Measurements from ENCODE around the gene ADAM33.

Gene ADAM33

GRCh38 chr20:3681931-3682781 lies at the start of gene ADAM33:
TSS of gene ADAM33 (minus strand) at chr20:3682010. CDS start at chr20:3682004, 6 bp downstream.
- H3K9me3 ChIP-seq (ENCODE audit: control insufficient read depth, insufficient read depth, low read length): no peaks in the 10 kb centered on the region
- no peaks in the 10 kb centered on the region for H3K36me3 ChIP-seq (ENCODE audit: control insufficient read depth, insufficient read depth, low read length)
- H3K4me3 ChIP-seq (ENCODE audit: low read depth, low read length): peak within 1 kb of the TSS; percentile 68
- no peak within 1 kb of the TSS for H3K9ac ChIP-seq (ENCODE audit: low read depth, low read length)
- H3K27ac ChIP-seq (ENCODE audit: low read depth, low read length): no peak within 1 kb of the TSS
- peaks cover 21% of the 10 kb centered on the region for H3K27me3 ChIP-seq (ENCODE audit: control insufficient read depth, insufficient read depth, low read length)
- H3K4me1 ChIP-seq (ENCODE audit: control insufficient read depth, insufficient read depth, low read length): peaks cover 24% of the 10 kb centered on the region

GRCh38 chr20:3730803-3731672 lies 49.2 kb upstream of the ADAM33 start:
- H3K27me3 ChIP-seq (ENCODE audit: control insufficient read depth, insufficient read depth, low read length): peaks cover 42% of the 10 kb centered on the region
- H3K27ac ChIP-seq (ENCODE audit: low read depth, low read length): no peak overlapping the region
- H3K9me3 ChIP-seq (ENCODE audit: control insufficient read depth, insufficient read depth, low read length): no peaks in the 10 kb centered on the region
- H3K9ac ChIP-seq (ENCODE audit: low read depth, low read length): no peak overlapping the region
- H3K36me3 ChIP-seq (ENCODE audit: control insufficient read depth, insufficient read depth, low read length): no peaks in the 10 kb centered on the region
- H3K4me1 ChIP-seq (ENCODE audit: control insufficient read depth, insufficient read depth, low read length): no peaks in the 10 kb centered on the region; the same call in 1 of the 2 replicates
- H3K4me3 ChIP-seq (ENCODE audit: low read depth, low read length): no peak overlapping the region

GRCh38 chr20:3729811-3730540 lies 48.2 kb upstream of the ADAM33 start:
- no peak overlapping the region for H3K9ac ChIP-seq (ENCODE audit: low read depth, low read length)
- no peak overlapping the region for H3K4me3 ChIP-seq (ENCODE audit: low read depth, low read length)
- H3K4me1 ChIP-seq (ENCODE audit: control insufficient read depth, insufficient read depth, low read length): no peaks in the 10 kb centered on the region; the same call in 1 of the 2 replicates
- peaks cover 42% of the 10 kb centered on the region for H3K27me3 ChIP-seq (ENCODE audit: control insufficient read depth, insufficient read depth, low read length)
- no peak overlapping the region for H3K27ac ChIP-seq (ENCODE audit: low read depth, low read length)
- no peaks in the 10 kb centered on the region for H3K9me3 ChIP-seq (ENCODE audit: control insufficient read depth, insufficient read depth, low read length)
- no peaks in the 10 kb centered on the region for H3K36me3 ChIP-seq (ENCODE audit: control insufficient read depth, insufficient read depth, low read length)

GRCh38 chr20:3729378-3729777 lies 47.6 kb upstream of the ADAM33 start:
- H3K9ac ChIP-seq (ENCODE audit: low read depth, low read length): no peak overlapping the region
- H3K4me1 ChIP-seq (ENCODE audit: control insufficient read depth, insufficient read depth, low read length): no peaks in the 10 kb centered on the region; the same call in 1 of the 2 replicates
- no peaks in the 10 kb centered on the region for H3K36me3 ChIP-seq (ENCODE audit: control insufficient read depth, insufficient read depth, low read length)
- peaks cover 42% of the 10 kb centered on the region for H3K27me3 ChIP-seq (ENCODE audit: control insufficient read depth, insufficient read depth, low read length)
- H3K9me3 ChIP-seq (ENCODE audit: control insufficient read depth, insufficient read depth, low read length): no peaks in the 10 kb centered on the region
- H3K4me3 ChIP-seq (ENCODE audit: low read depth, low read length): no peak overlapping the region
- no peak overlapping the region for H3K27ac ChIP-seq (ENCODE audit: low read depth, low read length)

- Histone ChIP-seq H3K4me1 (ENCODE audit: control insufficient read depth, insufficient read depth, low read length) (no peaks in the 10 kb centered on the region; the same call in 1 of the 2 replicates), H3K36me3 (ENCODE audit: control insufficient read depth, insufficient read depth, low read length) (no peaks in the 10 kb centered on the region), H3K9ac (ENCODE audit: low read depth, low read length) (no peak overlapping the region), H3K4me3 (ENCODE audit: low read depth, low read length) (no peak overlapping the region), H3K27me3 (ENCODE audit: control insufficient read depth, insufficient read depth, low read length) (peaks cover 42% of the 10 kb centered on the region), H3K27ac (ENCODE audit: low read depth, low read length) (no peak overlapping the region), H3K9me3 (ENCODE audit: control insufficient read depth, insufficient read depth, low read length) (no peaks in the 10 kb centered on the region)
Observed at GRCh38 chr20:3728876-3729275, 47.1 kb upstream of the ADAM33 start.

GRCh38 chr20:3728354-3728753 lies 46.5 kb upstream of the ADAM33 start:
- H3K4me3 ChIP-seq (ENCODE audit: low read depth, low read length): no peak overlapping the region
- H3K27ac ChIP-seq (ENCODE audit: low read depth, low read length): no peak overlapping the region
- no peaks in the 10 kb centered on the region; the same call in 1 of the 2 replicates for H3K4me1 ChIP-seq (ENCODE audit: control insufficient read depth, insufficient read depth, low read length)
- no peak overlapping the region for H3K9ac ChIP-seq (ENCODE audit: low read depth, low read length)
- H3K27me3 ChIP-seq (ENCODE audit: control insufficient read depth, insufficient read depth, low read length): peaks cover 37% of the 10 kb centered on the region
- H3K36me3 ChIP-seq (ENCODE audit: control insufficient read depth, insufficient read depth, low read length): no peaks in the 10 kb centered on the region
- H3K9me3 ChIP-seq (ENCODE audit: control insufficient read depth, insufficient read depth, low read length): no peaks in the 10 kb centered on the region

- Histone ChIP-seq H3K9ac (ENCODE audit: low read depth, low read length) (no peak overlapping the region), H3K27me3 (ENCODE audit: control insufficient read depth, insufficient read depth, low read length) (peaks cover 29% of the 10 kb centered on the region), H3K4me1 (ENCODE audit: control insufficient read depth, insufficient read depth, low read length) (no peaks in the 10 kb centered on the region; the same call in 1 of the 2 replicates), H3K36me3 (ENCODE audit: control insufficient read depth, insufficient read depth, low read length) (no peaks in the 10 kb centered on the region), H3K27ac (ENCODE audit: low read depth, low read length) (no peak overlapping the region), H3K9me3 (ENCODE audit: control insufficient read depth, insufficient read depth, low read length) (no peaks in the 10 kb centered on the region), H3K4me3 (ENCODE audit: low read depth, low read length) (no peak overlapping the region)
Observed at GRCh38 chr20:3727401-3728021, 45.7 kb upstream of the ADAM33 start.

GRCh38 chr20:3724356-3724755 lies 42.5 kb upstream of the ADAM33 start:
- Histone ChIP-seq H3K27ac (ENCODE audit: low read depth, low read length) (no peak overlapping the region), H3K9ac (ENCODE audit: low read depth, low read length) (no peak overlapping the region), H3K36me3 (ENCODE audit: control insufficient read depth, insufficient read depth, low read length) (no peaks in the 10 kb centered on the region), H3K4me3 (ENCODE audit: low read depth, low read length) (no peak overlapping the region), H3K4me1 (ENCODE audit: control insufficient read depth, insufficient read depth, low read length) (no peaks in the 10 kb centered on the region), H3K9me3 (ENCODE audit: control insufficient read depth, insufficient read depth, low read length) (no peaks in the 10 kb centered on the region), H3K27me3 (ENCODE audit: control insufficient read depth, insufficient read depth, low read length) (peaks cover 14% of the 10 kb centered on the region; the same call in 1 of the 2 replicates)

- Histone ChIP-seq H3K9me3 (ENCODE audit: control insufficient read depth, insufficient read depth, low read length) (no peaks in the 10 kb centered on the region), H3K27me3 (ENCODE audit: control insufficient read depth, insufficient read depth, low read length) (peaks cover 13% of the 10 kb centered on the region; the same call in 1 of the 2 replicates), H3K4me1 (ENCODE audit: control insufficient read depth, insufficient read depth, low read length) (no peaks in the 10 kb centered on the region), H3K4me3 (ENCODE audit: low read depth, low read length) (no peak overlapping the region), H3K27ac (ENCODE audit: low read depth, low read length) (no peak overlapping the region), H3K36me3 (ENCODE audit: control insufficient read depth, insufficient read depth, low read length) (no peaks in the 10 kb centered on the region), H3K9ac (ENCODE audit: low read depth, low read length) (no peak overlapping the region)
Observed at GRCh38 chr20:3723284-3723683, 41.5 kb upstream of the ADAM33 start.

- H3K4me3 ChIP-seq (ENCODE audit: low read depth, low read length): no peak overlapping the region
- H3K36me3 ChIP-seq (ENCODE audit: control insufficient read depth, insufficient read depth, low read length): no peaks in the 10 kb centered on the region
- no peak overlapping the region for H3K9ac ChIP-seq (ENCODE audit: low read depth, low read length)
Observed at GRCh38 chr20:3721912-3722311, 40.1 kb upstream of the ADAM33 start.

More at GRCh38 chr20:3721912-3722311, 40.1 kb upstream of the ADAM33 start:
- H3K27ac ChIP-seq (ENCODE audit: low read depth, low read length): no peak overlapping the region
- no peaks in the 10 kb centered on the region for H3K27me3 ChIP-seq (ENCODE audit: control insufficient read depth, insufficient read depth, low read length)
- no peaks in the 10 kb centered on the region for H3K9me3 ChIP-seq (ENCODE audit: control insufficient read depth, insufficient read depth, low read length)
- no peaks in the 10 kb centered on the region for H3K4me1 ChIP-seq (ENCODE audit: control insufficient read depth, insufficient read depth, low read length)

Data from HUES48 (cell line).